Sigmoid colon (tissue), 7 donors: ENCODE results near the gene DMRT1. TPM values are rescaled to one million over a fixed set of nuclear protein-coding genes. Genes with fewer than 3 reads are reported as not detected.

Experiments
- DNase-seq: peaks from one replicate; pipeline ENCODE4 v3.0.0-alpha.2; 2019
- H3K27ac ChIP-seq, 4 donors: fragments of 200-600 bp; sonication (generic); one replicate each; pipeline ENCODE4 v1.5.1; 2016 to 2019; ENCODE audit warnings: mild to moderate bottlenecking in 1 of 4
- H3K27me3 ChIP-seq, 3 donors: fragments of 200-600 bp; sonication (generic); one replicate each; pipeline ENCODE4 v1.5.1; 2019; ENCODE audit warnings: mild to moderate bottlenecking in 1 of 3
- H3K36me3 ChIP-seq, 4 donors: fragments of 200-600 bp; sonication (generic); one replicate each; pipeline ENCODE4 v1.5.1; 2016 to 2019
- H3K4me1 ChIP-seq, 4 donors: fragments of 200-600 bp; sonication (generic); one replicate each; pipeline ENCODE4 v1.5.1; 2017 to 2019
- H3K4me3 ChIP-seq, 4 donors: fragments of 200-600 bp; sonication (generic); one replicate each; pipeline ENCODE4 v1.5.1; 2017 to 2019; ENCODE audit warnings: mild to moderate bottlenecking in 2 of 4, moderate library complexity in 1 of 4
- H3K9me3 ChIP-seq, 4 donors: fragments of 200-600 bp in 3 of 4; sonication (generic) in 3 of 4; one replicate each; pipeline versions ENCODE4 v1.5.1 to v1.6.1; 2013 to 2019
- EP300 ChIP-seq, 4 donors: sonication (generic); formaldehyde crosslinking; IDR thresholded peaks; one replicate each; pipeline ENCODE4 v1.6.1; 2017; ENCODE audit warnings: antibody characterized with exemption in 4 of 4
- POLR2A ChIP-seq, 2 donors: fragments of 450-650 bp; IDR thresholded peaks; one replicate each; pipeline ENCODE4 v1.6.1; 2016; ENCODE audit warnings: antibody characterized with exemption in 2 of 2, mild to moderate bottlenecking in 2 of 2, moderate library complexity in 2 of 2
- POLR2AphosphoS5 ChIP-seq, 4 donors: sonication (generic); formaldehyde crosslinking; IDR thresholded peaks; one replicate each; pipeline ENCODE4 v1.6.1; 2017; ENCODE audit warnings: antibody characterized with exemption in 4 of 4
- WGBS, 2 donors: extraction: QIAGEN DNeasy Blood & Tissue Kit; methylation state at CpG; one replicate each; pipeline ENCODE4 v1.1.7; 2013; 5-methylcytosine and 5-hydroxymethylcytosine counted together
- intact Hi-C: fragments of 100-400 bp; cut with DNase I; formaldehyde crosslinking; loops from one replicate; pipeline ENCODE4 v1.15.1; 2023
- polyA plus RNA-seq, 3 donors: library from polyadenylated mRNA; stranded (reverse); fragments of 200-250 nt; gene quantifications; one replicate each; pipeline ENCODE4 v1.2.3, GENCODE V29; 2013
- total RNA-seq, 4 donors: library from RNA; depleted of rRNA; stranded (reverse); fragments of >200 nt; gene quantifications; one replicate each; pipeline ENCODE4 v1.1.0, GENCODE V29; 2016
- TF ChIP-seq, protein P1 (sequence below), 4 experiments: fragments of 450-650 bp in 3 of 4; fragments of 200-600 bp in 1 of 4; IDR thresholded peaks; one replicate each; pipeline ENCODE4 v1.5.1; 2016 to 2019; ENCODE audit warnings: antibody characterized with exemption in 4 of 4, mild to moderate bottlenecking in 3 of 4, moderate library complexity in 2 of 4
- donor health status: healthy with polysubstance abuse.
- donor health status: Bipolar disorder and iron deficiency.
- donor health status: healthy.

Gene DMRT1
- total and polyA plus RNA-seq, 7 donors: 0.60 TPM; not detected in 6

DNA sequence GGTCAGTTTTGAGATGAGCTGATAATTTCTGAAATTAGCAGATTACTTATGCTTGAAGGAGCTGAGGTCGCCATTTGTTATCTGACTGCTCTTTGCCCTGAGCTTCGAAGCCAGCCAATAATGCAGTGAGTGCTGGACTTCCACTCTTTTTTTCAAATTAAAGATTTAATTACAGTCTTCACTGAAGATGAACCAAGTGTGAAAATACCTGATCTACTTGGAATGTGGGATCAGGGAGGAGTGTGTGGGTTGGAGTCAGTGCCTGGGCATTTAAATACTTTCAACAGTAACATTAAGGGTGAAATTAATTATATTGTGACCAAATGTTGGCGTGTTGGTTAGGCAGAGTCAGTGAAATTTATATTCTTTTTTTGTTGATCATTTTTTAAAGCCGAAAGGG lies 111.0 kb downstream of the DMRT1 start:
- 54 to 74% methylated on average over 4 of the region's 4 CpGs for WGBS, 2 donors

DNA sequence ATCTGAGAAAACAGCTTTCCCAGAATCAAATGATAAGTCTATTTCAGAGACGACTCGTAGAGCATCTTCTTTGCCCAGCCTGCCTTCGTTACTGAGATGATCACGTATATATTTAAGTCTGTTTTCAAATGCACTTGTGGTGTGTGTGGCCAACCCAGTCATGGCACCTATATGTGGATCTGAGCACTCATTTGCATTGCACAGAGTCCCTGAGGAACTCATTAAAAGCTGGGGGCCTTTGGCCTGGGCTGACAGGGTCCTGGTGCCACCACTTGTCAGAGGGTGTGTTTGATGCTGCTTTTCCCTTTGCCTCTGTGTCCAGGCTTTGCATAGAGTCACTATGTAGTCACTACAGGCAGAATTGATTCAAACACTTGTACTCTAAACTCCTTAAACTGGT lies 117.6 kb downstream of the DMRT1 start:
- intact Hi-C loops: no loop called here
- Histone ChIP-seq H3K4me3 (no peak overlapping the region), H3K27me3 (peaks cover 5 to 83% (median 15%) of the 10 kb centered on the region in 3 donors), H3K36me3 (no peaks in the 10 kb centered on the region), H3K4me1 (no peaks in the 10 kb centered on the region), H3K9me3 (no peaks in the 10 kb centered on the region), H3K27ac (no peak overlapping the region)
- no peak for DNase-seq
- TF ChIP-seq POLR2AphosphoS5 (IDR thresholded peaks at IDR 0.05) (no peak), POLR2A (IDR thresholded peaks at IDR 0.05) (no peak)
- TF ChIP-seq, protein P1, sequence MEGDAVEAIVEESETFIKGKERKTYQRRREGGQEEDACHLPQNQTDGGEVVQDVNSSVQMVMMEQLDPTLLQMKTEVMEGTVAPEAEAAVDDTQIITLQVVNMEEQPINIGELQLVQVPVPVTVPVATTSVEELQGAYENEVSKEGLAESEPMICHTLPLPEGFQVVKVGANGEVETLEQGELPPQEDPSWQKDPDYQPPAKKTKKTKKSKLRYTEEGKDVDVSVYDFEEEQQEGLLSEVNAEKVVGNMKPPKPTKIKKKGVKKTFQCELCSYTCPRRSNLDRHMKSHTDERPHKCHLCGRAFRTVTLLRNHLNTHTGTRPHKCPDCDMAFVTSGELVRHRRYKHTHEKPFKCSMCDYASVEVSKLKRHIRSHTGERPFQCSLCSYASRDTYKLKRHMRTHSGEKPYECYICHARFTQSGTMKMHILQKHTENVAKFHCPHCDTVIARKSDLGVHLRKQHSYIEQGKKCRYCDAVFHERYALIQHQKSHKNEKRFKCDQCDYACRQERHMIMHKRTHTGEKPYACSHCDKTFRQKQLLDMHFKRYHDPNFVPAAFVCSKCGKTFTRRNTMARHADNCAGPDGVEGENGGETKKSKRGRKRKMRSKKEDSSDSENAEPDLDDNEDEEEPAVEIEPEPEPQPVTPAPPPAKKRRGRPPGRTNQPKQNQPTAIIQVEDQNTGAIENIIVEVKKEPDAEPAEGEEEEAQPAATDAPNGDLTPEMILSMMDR (IDR thresholded peaks at IDR 0.05): no peak
- 87% methylated on average over 4 of the region's 4 CpGs for WGBS, 2 donors

More for the DNA sequence above, 111.0 kb downstream of the DMRT1 start:
- Histone ChIP-seq H3K36me3 (no peaks in the 10 kb centered on the region), H3K9me3 (no peaks in the 10 kb centered on the region), H3K4me1 (no peaks in the 10 kb centered on the region), H3K27me3 (peaks cover 0 to 89% (median 11%) of the 10 kb centered on the region in 3 donors), H3K27ac (no peak overlapping the region), H3K4me3 (no peak overlapping the region)
- no peak for DNase-seq
- no peak for TF ChIP-seq POLR2A (IDR thresholded peaks at IDR 0.05)
- no peak for TF ChIP-seq EP300 (IDR thresholded peaks at IDR 0.05)
- TF ChIP-seq, protein P1 (IDR thresholded peaks at IDR 0.05): no peak
- TF ChIP-seq POLR2AphosphoS5 (IDR thresholded peaks at IDR 0.05): no peak
- intact Hi-C loops: no loop called here

DNA sequence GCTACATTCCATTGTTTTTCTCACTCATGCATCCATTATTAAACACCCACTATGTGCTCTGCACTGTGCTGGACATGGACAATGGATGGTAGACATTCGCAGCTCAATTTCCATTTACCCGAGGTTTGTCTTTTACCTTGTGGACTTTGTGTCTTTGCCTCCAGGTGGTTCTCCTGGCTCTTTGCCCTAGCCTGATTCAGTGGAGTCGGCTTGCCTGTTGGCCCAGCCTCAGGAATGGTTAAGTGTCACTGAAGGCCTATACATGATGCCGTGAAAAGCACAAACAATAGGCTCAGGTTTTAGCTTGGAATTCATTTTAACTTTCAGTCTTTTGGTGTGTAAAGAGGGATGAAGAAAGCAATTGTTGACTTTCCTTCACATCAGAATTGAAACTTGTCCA lies 118.4 kb downstream of the DMRT1 start:
- H3K27me3 ChIP-seq: peaks cover 5 to 83% (median 15%) of the 10 kb centered on the region in 3 donors
- no peak overlapping the region for H3K27ac ChIP-seq
- no peak for DNase-seq
- H3K4me1 ChIP-seq: no peaks in the 10 kb centered on the region
- intact Hi-C loops: no loop called here
- WGBS, 2 donors: 18 to 68% methylated on average over 4 of the region's 4 CpGs
- TF ChIP-seq POLR2AphosphoS5 (IDR thresholded peaks at IDR 0.05) (no peak), POLR2A (IDR thresholded peaks at IDR 0.05) (no peak), EP300 (IDR thresholded peaks at IDR 0.05) (no peak)
- TF ChIP-seq, protein P1 (IDR thresholded peaks at IDR 0.05): no peak
- H3K4me3 ChIP-seq: no peak overlapping the region
- H3K9me3 ChIP-seq: no peaks in the 10 kb centered on the region
- H3K36me3 ChIP-seq: no peaks in the 10 kb centered on the region

DNA sequence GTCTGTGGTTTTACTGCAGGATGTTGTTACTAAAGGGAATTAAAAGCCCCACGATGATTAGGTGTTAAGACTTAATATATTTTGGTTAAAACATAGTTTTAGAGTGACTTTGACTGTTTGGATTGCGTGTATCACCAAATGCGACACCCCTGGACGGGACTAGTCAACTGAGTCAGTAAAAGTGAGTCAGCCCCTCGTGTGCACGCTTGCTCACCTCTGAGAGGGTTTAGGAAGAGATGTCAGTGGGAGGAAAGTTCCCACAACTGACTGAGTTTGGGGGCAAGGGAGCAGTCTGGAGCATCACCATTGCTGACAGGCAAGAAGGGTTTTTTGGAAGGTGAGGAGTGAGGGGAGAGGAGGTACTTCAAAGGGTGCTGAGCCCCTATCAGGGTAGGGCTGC lies 120.5 kb downstream of the DMRT1 start:
- peaks cover 5 to 83% (median 24%) of the 10 kb centered on the region in 3 donors for H3K27me3 ChIP-seq
- H3K4me1 ChIP-seq: no peaks in the 10 kb centered on the region
- no peak overlapping the region for H3K27ac ChIP-seq
- no peaks in the 10 kb centered on the region for H3K36me3 ChIP-seq
- 67 to 84% methylated on average over 6 of the region's 6 CpGs for WGBS, 2 donors
- DNase-seq: no peak
- TF ChIP-seq, protein P1 (IDR thresholded peaks at IDR 0.05): no peak
- TF ChIP-seq POLR2AphosphoS5 (IDR thresholded peaks at IDR 0.05): no peak
- no peak for TF ChIP-seq POLR2A (IDR thresholded peaks at IDR 0.05)
- no peak for TF ChIP-seq EP300 (IDR thresholded peaks at IDR 0.05)
- intact Hi-C loops: no loop called here
- H3K9me3 ChIP-seq: no peaks in the 10 kb centered on the region
- no peak overlapping the region for H3K4me3 ChIP-seq

DNA sequence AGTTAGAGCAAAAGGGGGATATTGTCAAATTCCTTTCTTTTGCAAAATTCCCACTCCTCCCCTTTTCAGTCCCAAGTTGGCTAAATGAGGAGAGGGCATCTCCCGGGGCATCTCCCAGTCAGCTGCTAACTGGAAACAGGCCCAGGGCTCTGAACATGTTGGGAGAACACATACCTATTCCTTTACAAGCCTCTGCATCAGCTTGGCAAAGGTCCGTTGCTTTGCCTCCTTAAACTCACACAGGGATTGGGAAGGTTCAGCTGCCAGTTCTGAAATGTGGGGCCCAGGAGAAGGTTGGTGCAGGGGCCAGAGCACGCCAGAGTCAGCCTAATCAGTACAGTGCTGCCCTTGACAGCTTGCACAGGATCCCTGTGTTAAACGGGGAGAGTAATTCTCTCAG lies 124.0 kb downstream of the DMRT1 start:
- intact Hi-C loops: no loop called here
- H3K36me3 ChIP-seq: no peaks in the 10 kb centered on the region
- DNase-seq: no peak
- 13 to 26% methylated on average over 4 of the region's 4 CpGs for WGBS, 2 donors
- no peaks in the 10 kb centered on the region for H3K9me3 ChIP-seq
- H3K27me3 ChIP-seq: peaks cover 22 to 98% (median 57%) of the 10 kb centered on the region in 3 donors
- no peak overlapping the region for H3K27ac ChIP-seq
- peaks cover 0 to 13% (median 12%) of the 10 kb centered on the region in 4 donors for H3K4me1 ChIP-seq
- TF ChIP-seq EP300 (IDR thresholded peaks at IDR 0.05) (no peak), POLR2A (IDR thresholded peaks at IDR 0.05) (no peak), POLR2AphosphoS5 (IDR thresholded peaks at IDR 0.05) (no peak)
- TF ChIP-seq, protein P1 (IDR thresholded peaks at IDR 0.05): no peak
- H3K4me3 ChIP-seq: no peak overlapping the region
